ENCODE results near the gene INCENP.
"Not testable (repeated sequence)": the region's sequence is repeated elsewhere in the genome, so short reads cannot be mapped to it uniquely, and the experiment has no call there.

INCENP gene

GRCh38 chr11:62193952-62194351 lies 70.1 kb downstream of the INCENP start:
- no peak for DNase-seq (ENCODE audit: extremely low spot score)
- CTCF ChIA-PET: interaction anchor here (1.2 kb wide), 1 partner anchor 22 kb away, joined by 3 read pairs; no protein-coding TSS in a partner anchor
- POLR2A ChIA-PET: no interaction called here
- TF ChIP-seq CTCF (IDR thresholded peaks at IDR 0.05; ENCODE audit: control extremely low read depth, extremely low read depth, low read depth, missing control alignments): no peak

- DNase-seq (ENCODE audit: extremely low spot score); CTCF ChIA-PET; POLR2A ChIA-PET: not testable (repeated sequence)
Measured at GRCh38 chr11:62195010-62195409, 71.2 kb downstream of the INCENP start.

GRCh38 chr11:62195945-62196344 lies 72.1 kb downstream of the INCENP start:
- POLR2A ChIA-PET: no interaction called here
- CTCF ChIA-PET: no interaction called here
- DNase-seq (ENCODE audit: extremely low spot score): no peak
- TF ChIP-seq CTCF (IDR thresholded peaks at IDR 0.05; ENCODE audit: control extremely low read depth, extremely low read depth, low read depth, missing control alignments): no peak

GRCh38 chr11:62197400-62197799 lies 73.6 kb downstream of the INCENP start:
- CTCF ChIA-PET; DNase-seq (ENCODE audit: extremely low spot score); POLR2A ChIA-PET: not testable (repeated sequence)

- POLR2A ChIA-PET: no interaction called here
- CTCF ChIA-PET: interaction anchor here (1.2 kb wide), 1 partner anchor 120 kb away, joined by 3 read pairs; no protein-coding TSS in a partner anchor
- no peak for DNase-seq (ENCODE audit: extremely low spot score)
- no peak for TF ChIP-seq CTCF (IDR thresholded peaks at IDR 0.05; ENCODE audit: control extremely low read depth, extremely low read depth, low read depth, missing control alignments)
Measured at GRCh38 chr11:62201376-62201775, 77.6 kb downstream of the INCENP start.

Data from GM10248 (cell line).